Urinary bladder (tissue), 2 donors: ENCODE measurements around the gene TRDN. TPM values are rescaled to one million over a fixed set of nuclear protein-coding genes. Genes with fewer than 3 reads are reported as not detected.

Source experiments
- polyA plus RNA-seq: library from polyadenylated mRNA; stranded (reverse); fragments of 200-250 nt; gene quantifications from one replicate; pipeline ENCODE4 v1.2.3, GENCODE V29; 2013
- total RNA-seq: library from RNA; depleted of rRNA; stranded (reverse); fragments of >200 nt; gene quantifications from one replicate; pipeline ENCODE4 v1.2.3, GENCODE V29; 2014
- donor health status: healthy.

Gene TRDN
- total and polyA plus RNA-seq, 2 donors = 0.09 to 13.5 TPM

Other genes starting within 250 kb of the TRDN start
- 1.7 TPM for gene NKAIN2, start 166.9 kb upstream of the TRDN start, total RNA-seq
- 0.24 TPM for gene NKAIN2, start 166.9 kb upstream of the TRDN start, polyA plus RNA-seq